Ascending aorta (tissue), 2 donors: Measurements from ENCODE around the gene ETV7. TPM values are rescaled to one million over a fixed set of nuclear protein-coding genes. Genes with fewer than 3 reads are reported as not detected.

Source experiments
- DNase-seq, 2 donors: peaks; one replicate each; pipeline ENCODE4 v3.0.0-alpha.2; 2019; ENCODE audit warnings: low spot score in 2 of 2
- H3K27ac ChIP-seq, 2 donors: fragments of 200-600 bp; sonication (generic); one replicate each; pipeline ENCODE4 v1.5.1; 2016 to 2017; ENCODE audit warnings: mild to moderate bottlenecking in 1 of 2
- H3K27me3 ChIP-seq: fragments of 200-600 bp; sonication (generic); one replicate; pipeline ENCODE4 v1.5.1; 2017
- H3K36me3 ChIP-seq, 2 donors: fragments of 200-600 bp; sonication (generic); one replicate each; pipeline ENCODE4 v1.5.1; 2016
- H3K4me1 ChIP-seq, 2 donors: fragments of 200-600 bp; sonication (generic); one replicate each; pipeline ENCODE4 v1.5.1; 2016 to 2017; ENCODE audit warnings: mild to moderate bottlenecking in 1 of 2
- H3K4me3 ChIP-seq, 2 donors: fragments of 200-600 bp; sonication (generic); one replicate each; pipeline ENCODE4 v1.5.1; 2016 to 2017; ENCODE audit warnings: mild to moderate bottlenecking in 1 of 2
- H3K9me3 ChIP-seq, 2 donors: fragments of 200-600 bp; sonication (generic); one replicate each; pipeline ENCODE4 v1.5.1; 2016
- CTCF ChIP-seq, 3 experiments: fragments of 200-600 bp in 2 of 3; fragments of 450-650 bp in 1 of 3; sonication (generic) in 2 of 3; IDR thresholded peaks; one replicate each; pipeline ENCODE4 v1.5.1; 2016 to 2019; ENCODE audit warnings: antibody characterized with exemption in 3 of 3, mild to moderate bottlenecking in 1 of 3, moderate library complexity in 1 of 3
- intact Hi-C: fragments of 100-400 bp; cut with DNase I; formaldehyde crosslinking; loops from one replicate; pipeline ENCODE4 v1.15.1; 2023
- total RNA-seq: library from RNA; depleted of rRNA; stranded (reverse); fragments of >200 nt; gene quantifications from one replicate; pipeline ENCODE4 v1.1.0, GENCODE V29; 2016

The ETV7 gene
- total RNA-seq, 1 donor from 2014 or later, result not detected

GRCh38 chr6:36323062-36323461 lies 64.4 kb downstream of the ETV7 start:
- intact Hi-C loops, result no loop called here
- Histone ChIP-seq H3K4me1 (no peaks in the 10 kb centered on the region), H3K9me3 (no peaks in the 10 kb centered on the region), H3K27me3 (no peaks in the 10 kb centered on the region), H3K4me3 (no peak overlapping the region), H3K36me3 (no peaks in the 10 kb centered on the region), H3K27ac (no peak overlapping the region)
- no peak for DNase-seq
- no peak for TF ChIP-seq CTCF (IDR thresholded peaks at IDR 0.05)

- TF ChIP-seq CTCF (IDR thresholded peaks at IDR 0.05), result no peak
- no peaks in the 10 kb centered on the region for H3K9me3 ChIP-seq
- no peaks in the 10 kb centered on the region for H3K4me1 ChIP-seq
- H3K4me3 ChIP-seq, result no peak overlapping the region
- no peak overlapping the region for H3K27ac ChIP-seq
- H3K36me3 ChIP-seq, result no peaks in the 10 kb centered on the region
- no peaks in the 10 kb centered on the region for H3K27me3 ChIP-seq
- no peak for DNase-seq
- intact Hi-C loops, result no loop called here
These were observed 64.9 kb downstream of the ETV7 start for GRCh38 chr6:36322591-36322990.

- H3K36me3 ChIP-seq, result no peaks in the 10 kb centered on the region
- H3K4me3 ChIP-seq, result no peak overlapping the region
- intact Hi-C loops, result no loop called here
- no peaks in the 10 kb centered on the region for H3K27me3 ChIP-seq
- H3K4me1 ChIP-seq, result no peaks in the 10 kb centered on the region
- TF ChIP-seq CTCF (IDR thresholded peaks at IDR 0.05), result no peak
- no peaks in the 10 kb centered on the region for H3K9me3 ChIP-seq
- no peak for DNase-seq
- no peak overlapping the region for H3K27ac ChIP-seq
These were observed 67.0 kb downstream of the ETV7 start for GRCh38 chr6:36320475-36320874.

- no peaks in the 10 kb centered on the region for H3K9me3 ChIP-seq
- intact Hi-C loops, result no loop called here
- DNase-seq, result no peak
- no peak overlapping the region for H3K27ac ChIP-seq
- H3K4me3 ChIP-seq, result no peak overlapping the region
- no peak for TF ChIP-seq CTCF (IDR thresholded peaks at IDR 0.05)
- H3K27me3 ChIP-seq, result no peaks in the 10 kb centered on the region
- H3K4me1 ChIP-seq, result no peaks in the 10 kb centered on the region
- H3K36me3 ChIP-seq, result no peaks in the 10 kb centered on the region
These were observed 67.6 kb downstream of the ETV7 start for GRCh38 chr6:36319821-36320220.

DNA sequence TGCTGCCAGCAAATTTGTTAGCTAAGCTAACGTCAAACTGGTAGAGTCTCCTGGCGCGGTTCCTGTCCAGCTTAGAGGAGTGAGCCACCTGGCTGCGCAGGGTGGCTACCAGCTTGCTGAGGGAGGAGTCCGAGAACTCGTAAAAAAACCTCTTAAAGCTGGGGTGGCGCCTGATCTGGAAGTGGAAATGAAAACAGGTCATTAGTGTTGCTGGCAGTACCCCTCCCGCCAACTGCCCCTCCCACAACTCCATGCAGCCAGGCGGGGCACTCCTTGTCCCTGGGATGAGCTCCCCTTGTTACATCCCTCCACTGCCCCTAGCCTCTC lies 68.1 kb downstream of the ETV7 start:
- intact Hi-C loops, result no loop called here
- TF ChIP-seq CTCF (IDR thresholded peaks at IDR 0.05), result no peak
- DNase-seq, result no peak
- Histone ChIP-seq H3K27ac (no peak overlapping the region), H3K27me3 (no peaks in the 10 kb centered on the region), H3K9me3 (no peaks in the 10 kb centered on the region), H3K36me3 (no peaks in the 10 kb centered on the region), H3K4me1 (no peaks in the 10 kb centered on the region), H3K4me3 (no peak overlapping the region)

DNA sequence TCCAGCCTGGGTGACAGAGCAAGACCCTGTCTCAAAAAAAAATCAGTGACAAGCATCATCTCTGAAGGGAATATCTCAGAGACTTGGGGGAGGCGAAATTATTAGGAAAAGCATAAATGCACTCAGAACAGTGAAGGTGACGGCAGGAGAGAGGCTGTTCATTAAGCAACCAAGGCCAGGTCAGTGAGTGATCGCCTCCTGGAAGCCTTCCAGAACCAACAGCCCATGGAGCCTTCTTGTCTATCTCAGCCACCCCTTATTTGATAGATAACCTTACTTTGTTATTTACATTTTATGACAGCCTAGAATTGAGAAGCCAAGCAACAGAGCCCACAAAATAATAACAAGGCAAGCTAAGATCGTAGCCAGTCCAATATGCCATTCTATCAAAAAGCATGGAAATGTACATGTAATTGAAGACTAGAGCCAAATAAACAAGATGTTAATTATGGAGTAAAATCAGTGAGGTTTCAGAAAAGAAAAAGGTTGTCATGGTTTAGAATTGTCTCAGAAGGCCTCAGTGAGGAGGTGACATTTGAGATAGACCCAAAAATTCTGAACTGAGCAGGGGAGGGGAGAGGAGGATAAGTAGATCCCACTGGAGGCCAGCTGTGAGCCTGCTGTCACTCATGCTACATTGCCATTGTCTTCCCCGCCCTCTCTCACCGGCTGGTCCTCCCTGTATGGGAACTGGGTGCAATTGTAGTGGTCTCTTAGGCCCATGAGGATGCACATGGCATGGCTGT lies 68.6 kb downstream of the ETV7 start:
- Histone ChIP-seq H3K4me1 (no peaks in the 10 kb centered on the region), H3K36me3 (no peaks in the 10 kb centered on the region), H3K4me3 (no peak overlapping the region), H3K9me3 (no peaks in the 10 kb centered on the region), H3K27me3 (no peaks in the 10 kb centered on the region), H3K27ac (no peak overlapping the region)
- intact Hi-C loops, result no loop called here
- no peak for TF ChIP-seq CTCF (IDR thresholded peaks at IDR 0.05)
- no peak for DNase-seq
